HCT116 (cell line): Measurements from ENCODE around the gene RUFY2.
"Not testable (repeated sequence)": the region's sequence is repeated elsewhere in the genome, so short reads cannot be mapped to it uniquely, and the experiment has no call there.

Experiments
- EZH2 ChIP-seq: fragments of 200-600 bp; sonication (generic); IDR thresholded peaks from 2 replicates; pipeline ENCODE4 v1.6.1; 2017; ENCODE audit warnings: antibody characterized with exemption, mixed run types
- EZH2phosphoT487 ChIP-seq: fragments of 200-600 bp; IDR thresholded peaks from 2 replicates; pipeline ENCODE4 v1.6.1; 2018; ENCODE audit warnings: antibody characterized with exemption, borderline replicate concordance
- RAD21 ChIP-seq: IDR thresholded peaks from 2 replicates; pipeline ENCODE4 v1.6.1; 2012; ENCODE audit warnings: low read depth, mild to moderate bottlenecking
- TCF7L2 ChIP-seq: IDR thresholded peaks from 2 replicates; pipeline ENCODE4 v1.7.0; 2011; ENCODE audit warnings: borderline replicate concordance, inconsistent platforms; ENCODE audit not compliant: insufficient read depth, insufficient read length; ENCODE audit errors: extremely low read depth
- TF ChIP-seq, protein P1 (sequence below), 3 experiments: fragments of 200-600 bp in 1 of 3; sonication (generic) in 1 of 3; IDR thresholded peaks in 2 of 3; conservative IDR thresholded peaks in 1 of 3; 2 replicates each; pipeline ENCODE4 v1.5.1; 2012 to 2017; ENCODE audit warnings: low read depth in 2 of 3, low read length in 2 of 3, antibody characterized with exemption in 1 of 3, borderline replicate concordance in 1 of 3, control low read depth in 1 of 3, mild to moderate bottlenecking in 1 of 3, mixed read lengths in 1 of 3, mixed run types in 1 of 3, moderate library complexity in 1 of 3; ENCODE audit not compliant: insufficient read depth in 1 of 3

GRCh38 chr10:68449698-68450097, 42.6 kb upstream of the RUFY2 start:
- TF ChIP-seq EZH2phosphoT487, RAD21, TCF7L2, EZH2: not testable (repeated sequence)
- TF ChIP-seq, protein P1, sequence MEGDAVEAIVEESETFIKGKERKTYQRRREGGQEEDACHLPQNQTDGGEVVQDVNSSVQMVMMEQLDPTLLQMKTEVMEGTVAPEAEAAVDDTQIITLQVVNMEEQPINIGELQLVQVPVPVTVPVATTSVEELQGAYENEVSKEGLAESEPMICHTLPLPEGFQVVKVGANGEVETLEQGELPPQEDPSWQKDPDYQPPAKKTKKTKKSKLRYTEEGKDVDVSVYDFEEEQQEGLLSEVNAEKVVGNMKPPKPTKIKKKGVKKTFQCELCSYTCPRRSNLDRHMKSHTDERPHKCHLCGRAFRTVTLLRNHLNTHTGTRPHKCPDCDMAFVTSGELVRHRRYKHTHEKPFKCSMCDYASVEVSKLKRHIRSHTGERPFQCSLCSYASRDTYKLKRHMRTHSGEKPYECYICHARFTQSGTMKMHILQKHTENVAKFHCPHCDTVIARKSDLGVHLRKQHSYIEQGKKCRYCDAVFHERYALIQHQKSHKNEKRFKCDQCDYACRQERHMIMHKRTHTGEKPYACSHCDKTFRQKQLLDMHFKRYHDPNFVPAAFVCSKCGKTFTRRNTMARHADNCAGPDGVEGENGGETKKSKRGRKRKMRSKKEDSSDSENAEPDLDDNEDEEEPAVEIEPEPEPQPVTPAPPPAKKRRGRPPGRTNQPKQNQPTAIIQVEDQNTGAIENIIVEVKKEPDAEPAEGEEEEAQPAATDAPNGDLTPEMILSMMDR (IDR thresholded peaks at IDR 0.05 in 2 of 3, conservative IDR thresholded peaks at IDR 0.05 in 1 of 3; ENCODE audit: borderline replicate concordance in 1 of 3, insufficient read depth in 1 of 3, low read depth in 2 of 3, low read length in 2 of 3), result not testable (repeated sequence)
